HTERT RPE-1 (cell line): ENCODE results near the gene JAKMIP1.
"Not testable (repeated sequence)": the region's sequence is repeated elsewhere in the genome, so short reads cannot be mapped to it uniquely, and the experiment has no call there.

Experiments
- in situ Hi-C: fragments of 300-500 bp; cut with MboI; formaldehyde crosslinking; loops from 4 replicates; pipeline ENCODE4 v1.14.3; 2020; ENCODE audit warnings: low sequenced_read_pairs

The JAKMIP1 gene

DNA sequence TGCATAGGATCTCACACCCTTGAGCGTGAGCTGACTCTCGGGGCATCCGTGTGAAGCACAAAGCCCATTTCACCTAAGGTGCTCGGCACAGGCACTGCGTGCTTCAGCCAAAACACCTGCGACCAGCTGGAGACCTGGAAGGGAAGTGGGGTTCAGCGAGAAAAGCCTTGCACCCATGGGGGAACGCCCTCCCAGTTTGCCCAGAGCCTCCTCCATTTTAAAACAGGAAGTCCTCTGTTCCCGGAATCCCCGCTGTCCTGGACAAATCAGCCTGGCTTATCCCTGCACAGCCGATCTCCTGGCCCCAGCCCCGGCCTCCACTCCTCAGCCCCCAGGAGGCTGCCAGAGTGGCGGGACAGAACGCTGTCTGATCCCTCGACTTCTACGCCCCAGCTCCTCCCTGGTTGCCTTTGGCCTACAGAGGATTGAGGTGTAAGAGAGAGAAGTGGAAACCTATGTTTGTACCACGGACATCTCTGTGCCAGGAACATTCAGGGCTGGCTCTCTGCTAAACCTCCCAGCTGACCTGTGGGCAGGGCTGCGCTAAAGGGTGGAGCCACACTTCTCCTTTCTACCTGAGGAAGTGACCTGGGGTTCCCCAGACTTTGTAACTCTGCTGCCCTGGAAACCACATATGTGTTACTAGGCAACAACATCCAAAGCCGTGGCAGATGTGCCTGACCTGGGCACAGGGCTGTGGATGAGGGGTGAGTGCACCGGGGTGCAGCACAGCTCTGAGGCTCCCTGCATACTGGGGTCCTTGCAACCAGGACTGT, 178.3 kb downstream of the JAKMIP1 start:
- in situ Hi-C loops, result no loop called here

DNA sequence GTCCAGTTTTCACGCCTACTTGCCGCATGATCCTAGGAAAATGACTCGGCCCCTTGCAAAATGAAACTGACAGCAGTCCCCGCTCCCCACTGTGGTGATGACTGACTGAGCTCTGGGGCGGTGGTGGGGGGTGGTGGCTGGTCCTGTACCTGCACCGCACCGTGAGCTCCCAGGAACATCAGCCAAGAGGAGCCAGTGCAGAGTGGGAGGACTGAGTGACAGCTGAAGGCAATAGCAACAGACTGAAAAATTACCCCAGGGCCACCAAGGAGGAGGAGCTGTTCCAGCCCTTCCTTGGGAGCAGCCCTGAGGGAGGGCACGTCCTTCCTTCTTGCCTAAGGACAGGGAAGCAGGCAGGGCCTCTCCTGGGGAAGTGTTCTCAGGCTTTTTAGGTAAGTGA, 179.7 kb downstream of the JAKMIP1 start:
- in situ Hi-C loops, result no loop called here

- in situ Hi-C loops, result no loop called here
Observed at GRCh38 chr4:6019316-6020263, 180.8 kb downstream of the JAKMIP1 start.

DNA sequence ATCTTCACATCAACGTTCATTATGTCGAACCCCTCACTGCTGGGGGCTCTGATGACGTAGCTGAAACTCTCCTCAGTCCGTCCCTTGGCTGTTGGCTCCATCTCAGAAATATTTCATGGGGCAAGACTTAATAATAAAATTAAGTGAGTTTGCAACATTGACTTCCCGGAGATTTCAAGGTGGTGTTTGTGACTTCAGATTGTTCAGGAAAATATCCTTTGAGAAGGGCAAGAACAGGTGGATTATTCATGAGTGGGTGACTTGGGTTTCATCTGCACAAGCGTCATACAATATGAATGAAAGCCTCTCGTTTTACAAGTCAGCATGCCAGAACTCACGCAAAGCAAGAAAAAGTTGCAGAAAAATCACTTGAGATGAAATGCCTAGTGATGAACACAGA, 182.0 kb downstream of the JAKMIP1 start, which contains the start of gene C4orf50:
Gene C4orf50 (minus strand): TSS at position 101 of the 400 bp plus-strand sequence.
- in situ Hi-C loops, result no loop called here

DNA sequence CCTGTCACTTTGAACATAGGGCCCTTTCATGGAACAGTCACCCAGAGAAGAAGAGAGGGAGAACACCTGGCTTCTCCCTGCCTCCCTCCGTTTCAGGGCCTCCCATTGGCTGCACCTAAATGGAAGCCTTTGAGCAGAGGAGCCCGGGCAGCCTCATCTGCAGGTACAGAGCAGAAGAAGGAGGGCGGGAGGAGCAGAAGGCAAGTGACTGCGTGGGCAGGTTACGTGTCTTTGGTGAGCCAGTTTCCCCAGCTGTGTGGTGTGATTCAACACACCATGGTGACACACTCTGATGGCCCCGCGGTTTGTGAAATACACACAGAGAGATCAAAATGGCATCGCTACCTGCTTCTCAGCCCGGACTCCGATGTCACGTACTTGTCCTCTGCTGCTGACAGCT, 182.5 kb downstream of the JAKMIP1 start:
- in situ Hi-C loops, result no loop called here

GRCh38 chr4:6017030-6017429, 183.3 kb downstream of the JAKMIP1 start:
- in situ Hi-C loops, result no loop called here

- in situ Hi-C loops, result no loop called here
Observed at GRCh38 chr4:6013564-6013963, 186.8 kb downstream of the JAKMIP1 start.

- in situ Hi-C loops, result no loop called here
Observed at GRCh38 chr4:6012200-6012599, 188.1 kb downstream of the JAKMIP1 start.

DNA sequence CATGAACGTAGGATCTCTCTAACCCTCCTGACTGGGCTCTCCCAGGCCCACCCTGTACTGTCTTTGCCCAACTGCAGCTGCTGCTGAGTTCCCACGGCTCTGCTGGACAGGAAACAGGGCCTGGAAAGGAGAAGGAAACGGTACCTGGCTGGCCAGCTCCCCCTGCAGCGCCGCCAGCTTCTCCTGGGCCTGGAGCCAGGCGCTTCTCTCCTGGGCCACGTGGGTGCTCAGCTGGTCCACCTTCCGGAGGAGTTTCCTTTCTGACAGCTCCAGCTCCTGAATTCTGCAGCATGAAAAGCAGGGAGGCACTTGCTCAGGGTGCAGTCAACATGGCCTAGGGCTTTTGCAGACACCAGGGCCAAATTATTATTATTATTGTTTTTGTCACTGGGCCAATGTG, 188.7 kb downstream of the JAKMIP1 start:
- in situ Hi-C loops, result no loop called here

GRCh38 chr4:6011271-6011671, 189.1 kb downstream of the JAKMIP1 start:
- in situ Hi-C loops, result no loop called here

DNA sequence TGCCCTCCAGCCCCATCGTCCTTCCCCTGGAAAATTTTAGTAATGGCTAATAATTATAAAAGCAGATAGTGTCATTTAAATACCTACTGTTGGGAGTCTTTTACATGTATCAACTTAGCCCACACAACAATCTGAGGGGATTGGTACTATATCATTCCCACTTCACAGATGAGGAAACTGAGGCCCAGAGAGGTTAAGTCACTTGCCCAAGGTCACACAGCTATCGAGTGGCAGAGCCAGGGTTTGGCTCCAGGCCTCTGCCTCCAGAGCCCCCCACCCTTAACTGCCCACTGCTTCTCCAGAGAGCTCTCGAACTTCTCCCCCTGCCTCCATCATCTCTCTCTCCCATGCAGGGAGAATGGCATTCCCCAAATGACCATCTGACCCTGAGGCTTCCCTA, 189.6 kb downstream of the JAKMIP1 start:
- in situ Hi-C loops, result no loop called here

GRCh38 chr4:6009452-6009851, 190.9 kb downstream of the JAKMIP1 start:
- in situ Hi-C loops, result no loop called here

DNA sequence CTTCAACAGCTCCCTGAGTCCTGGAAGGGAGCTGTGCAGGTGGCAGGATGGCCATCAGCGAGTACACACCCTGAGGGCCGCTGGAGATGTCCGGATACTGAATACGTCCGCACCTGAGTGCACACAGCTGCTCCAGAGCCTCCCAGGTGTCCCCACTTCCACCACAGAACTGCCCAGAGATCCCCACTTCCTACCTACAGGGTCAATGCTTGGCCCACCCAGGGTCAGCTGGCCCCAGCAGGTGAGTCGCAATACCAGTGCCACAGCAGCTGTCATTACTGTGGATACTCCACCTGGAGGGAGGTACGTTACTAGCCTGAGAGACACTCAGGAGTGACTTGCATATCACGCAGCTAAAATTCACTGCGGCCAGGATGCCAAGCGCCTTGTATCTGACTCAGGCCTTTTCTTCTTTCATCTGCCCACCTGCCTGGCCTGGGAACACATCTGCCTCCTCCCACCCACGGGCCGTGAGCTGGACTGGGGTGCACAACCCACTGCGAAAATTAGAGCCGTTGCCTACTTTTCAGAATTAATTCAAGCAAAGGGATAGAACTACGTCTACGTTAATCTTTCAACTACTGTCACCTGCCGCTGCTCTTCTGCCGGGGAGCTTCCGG, 191.5 kb downstream of the JAKMIP1 start:
- in situ Hi-C loops, result no loop called here

- in situ Hi-C loops, result no loop called here
Observed at GRCh38 chr4:6008092-6008551, 192.2 kb downstream of the JAKMIP1 start.

- in situ Hi-C loops, result no loop called here
Observed at GRCh38 chr4:6005175-6005574, 195.2 kb downstream of the JAKMIP1 start.

GRCh38 chr4:6003485-6003884, 196.9 kb downstream of the JAKMIP1 start:
- in situ Hi-C loops, result not testable (repeated sequence)

DNA sequence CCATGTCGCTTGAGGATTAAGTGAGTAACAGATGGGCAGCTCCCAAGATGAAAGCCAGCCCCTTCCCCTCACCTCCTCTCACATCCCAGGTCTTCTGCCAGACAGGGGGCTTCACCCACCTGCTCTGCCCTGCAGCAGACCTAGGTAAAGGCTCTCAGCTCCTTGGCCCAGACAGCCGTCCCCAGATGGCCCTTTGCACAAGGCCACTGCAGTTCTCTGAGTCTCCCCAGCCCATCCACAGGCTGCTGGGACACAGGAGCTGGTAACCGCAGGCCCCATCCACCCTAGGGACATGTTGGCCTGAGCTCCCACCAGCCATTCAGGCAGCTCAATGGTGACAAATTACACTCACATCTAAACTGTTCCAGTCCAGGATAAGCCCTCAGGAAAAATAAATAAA, 197.4 kb downstream of the JAKMIP1 start:
- in situ Hi-C loops, result no loop called here

- in situ Hi-C loops, result no loop called here
Observed at GRCh38 chr4:6002492-6002833, 197.9 kb downstream of the JAKMIP1 start.

DNA sequence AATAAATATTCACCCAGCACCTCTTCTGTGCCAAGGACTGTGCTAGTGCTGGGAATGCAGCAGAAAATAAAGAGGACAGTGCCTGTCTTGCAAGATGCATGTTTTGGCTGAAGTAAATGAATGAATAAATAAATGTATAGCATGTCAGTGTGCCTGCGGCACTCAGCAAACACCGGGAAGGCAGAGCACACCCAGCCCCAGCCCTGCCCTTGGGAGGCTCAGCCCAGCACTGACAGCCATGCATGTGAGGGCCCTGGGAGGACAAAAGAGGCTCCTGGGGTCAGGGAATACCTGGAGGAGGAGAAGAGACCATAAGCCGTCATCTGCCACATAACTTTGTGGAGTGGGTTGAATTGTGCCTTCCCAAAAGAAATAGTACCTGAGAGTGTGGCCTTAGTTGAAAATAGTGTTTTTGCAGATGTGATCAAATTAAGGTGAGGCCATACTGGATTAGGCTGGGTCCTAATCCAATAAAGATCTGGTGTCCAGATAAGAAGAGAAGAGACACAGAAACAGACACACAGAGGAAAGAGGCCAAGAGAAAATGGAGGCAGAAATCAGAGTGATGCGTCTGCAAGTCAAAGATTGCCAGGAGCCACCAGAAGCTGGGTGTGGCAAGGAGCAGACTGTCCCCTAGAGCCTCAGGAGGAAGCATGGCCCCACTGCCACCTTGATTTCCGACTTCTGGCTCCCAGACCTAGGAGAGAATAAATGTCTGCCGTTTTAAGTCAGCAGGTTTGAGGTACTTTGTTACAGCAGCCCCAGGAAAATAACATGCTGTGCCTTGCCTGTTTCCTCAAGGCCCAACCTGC, 198.5 kb downstream of the JAKMIP1 start:
- in situ Hi-C loops, result no loop called here

DNA sequence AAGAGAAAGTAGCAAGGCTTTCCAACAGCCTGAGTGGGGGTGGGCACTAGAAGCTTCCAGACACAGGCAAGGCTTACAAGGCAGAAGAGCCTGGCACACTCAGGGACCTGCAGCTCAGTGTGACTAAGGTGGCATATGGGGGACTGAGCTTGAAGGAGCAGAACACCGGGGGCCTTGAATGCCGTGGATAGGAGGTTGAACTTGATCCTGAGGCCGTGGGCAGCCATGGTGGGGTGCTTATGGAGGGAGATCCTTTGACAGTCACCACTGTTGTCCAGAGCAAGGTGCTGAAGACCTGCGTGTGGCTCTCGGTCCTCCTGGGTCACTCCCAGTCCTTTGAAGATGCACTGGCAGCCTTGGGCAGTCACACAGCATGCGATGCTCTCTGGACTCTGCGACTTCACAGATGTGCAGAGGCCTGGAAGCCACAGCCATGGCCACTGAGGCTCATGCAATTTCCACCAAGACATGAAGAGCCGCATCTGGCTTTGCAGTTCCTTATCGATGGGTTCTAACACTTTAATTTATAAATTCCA, 200.5 kb downstream of the JAKMIP1 start:
- in situ Hi-C loops, result no loop called here
